Measurements from ENCODE around the gene LRP1B.

GRCh38 chr2:140747665-140748064, 1383.2 kb downstream of the LRP1B start:
- TF ChIP-seq CTCF (IDR thresholded peaks at IDR 0.05) (no peak), SMC3 (IDR thresholded peaks at IDR 0.05; ENCODE audit: low read depth, low read length) (no peak), GABPA (IDR thresholded peaks at IDR 0.05; ENCODE audit: low read depth) (no peak), IRF3 (IDR thresholded peaks at IDR 0.05; ENCODE audit: low read depth, low read length) (no peak), NFIC (IDR thresholded peaks at IDR 0.05; ENCODE audit: borderline replicate concordance) (no peak), POLR2AphosphoS5 (IDR thresholded peaks at IDR 0.05; ENCODE audit: low read depth, low read length) (no peak), FOXM1 (IDR thresholded peaks at IDR 0.05; ENCODE audit: low read depth) (no peak), MAX (IDR thresholded peaks at IDR 0.05; ENCODE audit: low read depth) (no peak), JUND (IDR thresholded peaks at IDR 0.05) (no peak), TAF1 (IDR thresholded peaks at IDR 0.05; ENCODE audit: borderline replicate concordance, low read depth, low read length) (no peak), RFX5 (IDR thresholded peaks at IDR 0.05; ENCODE audit: low read length) (no peak), EP300 (IDR thresholded peaks at IDR 0.05; ENCODE audit: borderline replicate concordance in 1 of 2, low read depth in 1 of 2, low read length in 1 of 2) (no peak), MXI1 (IDR thresholded peaks at IDR 0.05; ENCODE audit: low read depth, low read length) (no peak), RAD21 (IDR thresholded peaks at IDR 0.05; ENCODE audit: low read length) (no peak)
